Posterior cingulate gyrus (tissue), 11 donors: ENCODE results near the gene PROSER3.
"Not testable (repeated sequence)": the region's sequence is repeated elsewhere in the genome, so short reads cannot be mapped to it uniquely, and the experiment has no call there.

ENCODE experiments used
- DNase-seq, 10 donors: peaks; one replicate each; pipeline versions ENCODE4 v3.0.0 to v3.0.0-alpha.2; 2020 to 2021; ENCODE audit warnings: mixed read lengths in 3 of 10
- intact Hi-C: fragments of 100-400 bp; cut with DNase I; formaldehyde crosslinking; loops from one replicate; pipeline ENCODE4 v1.15.1; 2023

The PROSER3 gene

GRCh38 chr19:35787227-35787799 lies 29.3 kb downstream of the PROSER3 start:
- DNase-seq = peak in 1 of 10 donors; percentile 52

GRCh38 chr19:35788205-35788960 lies 30.4 kb downstream of the PROSER3 start:
- DNase-seq = no peak
- intact Hi-C loops = no loop called here

More at GRCh38 chr19:35787227-35787799, 29.3 kb downstream of the PROSER3 start:
- intact Hi-C loops = no loop called here

DNA sequence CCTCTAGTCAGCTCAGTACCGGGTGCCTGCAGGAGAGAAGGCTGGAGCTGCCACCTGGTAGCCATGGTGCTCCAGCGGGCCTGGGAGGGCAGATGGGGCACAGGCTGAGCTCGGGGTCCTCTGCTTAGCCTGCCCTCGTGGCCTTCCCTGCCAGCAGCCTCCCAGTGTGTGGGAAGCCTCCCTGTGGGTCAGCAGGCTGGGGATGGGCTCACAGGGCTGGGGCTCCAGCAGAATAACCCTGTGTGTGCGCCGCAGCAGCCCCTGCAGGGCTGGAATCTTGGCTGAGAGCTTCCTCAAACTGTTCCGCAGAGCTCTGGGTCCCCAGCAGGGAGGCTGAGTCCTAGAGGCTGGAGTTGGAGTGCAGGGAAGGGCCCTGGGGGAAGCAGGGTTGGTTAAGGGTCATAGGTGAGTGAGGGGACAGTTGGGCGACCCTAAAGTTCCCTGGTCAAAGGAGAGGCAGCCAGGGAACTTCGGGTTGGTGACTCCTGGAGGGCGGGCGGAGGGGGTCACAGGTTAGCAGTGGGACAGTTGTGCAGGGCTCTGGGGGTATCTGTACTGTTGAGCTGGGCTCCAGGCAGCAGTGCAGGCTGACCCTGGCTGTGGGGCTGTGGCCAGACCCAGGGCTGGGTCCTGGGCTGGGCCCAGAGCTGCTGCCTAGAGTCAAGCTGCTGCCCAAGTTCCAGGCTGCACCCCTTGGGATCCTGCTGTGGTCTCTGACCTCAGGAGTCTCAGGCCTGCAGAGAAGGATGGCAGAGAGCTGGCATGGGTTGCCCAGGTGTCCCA lies 31.4 kb downstream of the PROSER3 start:
- DNase-seq = peak in 1 of 10 donors; percentile 82
- intact Hi-C loops = no loop called here

DNA sequence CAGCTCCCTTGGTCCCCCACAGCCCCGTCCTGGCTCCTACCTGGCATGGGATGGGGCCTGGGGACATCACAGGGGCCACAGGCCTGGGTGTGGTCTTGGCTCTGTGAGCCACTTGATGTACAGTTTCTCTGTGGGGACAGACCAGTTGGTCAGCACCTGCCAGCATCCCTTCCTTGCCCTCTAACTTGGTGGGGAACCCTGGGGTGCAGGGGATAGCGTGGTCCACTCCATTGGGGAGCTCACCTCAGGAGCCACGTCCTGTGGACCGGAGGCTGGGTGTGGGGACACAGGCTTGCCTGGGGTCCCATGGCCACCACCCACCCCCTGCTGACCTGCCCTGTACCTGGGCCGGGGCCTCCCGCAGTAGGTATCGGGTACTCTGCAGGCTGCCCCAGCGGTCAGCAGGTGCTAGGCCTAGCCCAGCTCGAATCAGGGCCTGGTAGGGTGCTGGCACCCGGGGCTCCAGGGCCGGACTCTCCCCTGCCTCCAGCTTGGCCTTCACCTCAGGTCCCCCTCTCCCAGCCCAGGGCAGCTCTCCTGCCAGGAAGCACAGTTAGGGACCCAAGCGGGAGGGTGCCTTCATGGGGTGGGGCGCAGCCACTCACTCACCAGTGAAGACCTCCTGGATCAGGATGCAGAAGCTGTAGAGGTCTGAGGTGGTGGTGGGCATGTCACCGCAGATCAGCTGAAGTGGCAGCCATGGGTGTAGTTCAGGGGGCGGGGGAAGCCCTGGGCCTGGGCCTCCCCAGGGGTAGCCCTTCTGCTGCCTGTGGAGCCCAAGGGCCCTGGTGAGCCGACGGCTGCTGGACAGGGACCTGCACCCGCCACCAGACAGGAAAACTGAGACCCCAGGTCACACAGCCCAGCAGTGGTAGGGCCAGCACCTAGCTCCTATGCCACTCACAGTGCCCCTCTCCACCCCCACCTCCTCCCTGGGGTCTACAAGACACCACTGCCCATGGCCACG lies 32.3 kb downstream of the PROSER3 start:
- intact Hi-C loops = no loop called here
- DNase-seq = peak in 1 of 10 donors; percentile 83

DNA sequence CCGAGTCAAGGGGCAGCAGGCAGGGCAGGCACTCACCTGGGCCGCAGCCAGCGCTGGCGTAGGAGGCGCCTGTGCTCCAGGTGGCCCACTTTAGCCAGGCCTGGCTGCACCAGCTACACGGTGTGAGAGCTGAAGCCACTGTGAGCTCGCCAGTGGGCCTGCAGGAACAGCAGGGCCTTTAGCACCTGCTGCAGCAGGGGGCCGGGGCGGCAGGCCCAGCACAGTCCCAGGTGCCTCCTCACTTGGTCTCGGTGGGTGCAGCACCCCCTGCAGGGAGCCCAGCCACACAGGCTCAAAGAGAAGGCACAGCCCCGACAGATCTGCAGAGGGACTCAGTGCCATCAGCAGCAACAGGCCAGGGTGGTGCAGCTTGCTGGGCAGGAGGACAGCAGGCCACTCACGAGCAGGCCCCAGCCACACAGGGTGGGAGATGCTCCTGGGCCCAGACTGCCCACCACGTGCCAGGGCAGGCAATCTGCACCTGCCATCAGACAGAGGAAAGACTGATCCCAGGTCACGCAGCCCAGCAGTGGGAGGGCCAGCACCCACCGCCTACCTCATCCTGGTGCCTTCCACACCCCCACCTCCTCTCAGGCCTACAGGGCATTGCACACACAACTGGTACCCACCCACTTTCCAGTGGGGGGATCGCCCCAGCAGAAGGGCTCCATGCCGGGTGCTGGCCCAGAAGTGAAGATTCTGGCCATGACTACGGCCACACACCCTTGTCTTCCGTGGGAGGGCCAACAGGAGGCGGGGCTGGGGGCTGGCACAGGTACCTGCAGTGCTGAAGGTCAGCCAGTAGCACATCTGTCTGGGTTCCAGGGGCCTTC lies 33.2 kb downstream of the PROSER3 start:
- DNase-seq = peak in 1 of 10 donors; percentile 84
- intact Hi-C loops = no loop called here

GRCh38 chr19:35791814-35792279 lies 33.9 kb downstream of the PROSER3 start:
- intact Hi-C loops = no loop called here
- DNase-seq = no peak

DNA sequence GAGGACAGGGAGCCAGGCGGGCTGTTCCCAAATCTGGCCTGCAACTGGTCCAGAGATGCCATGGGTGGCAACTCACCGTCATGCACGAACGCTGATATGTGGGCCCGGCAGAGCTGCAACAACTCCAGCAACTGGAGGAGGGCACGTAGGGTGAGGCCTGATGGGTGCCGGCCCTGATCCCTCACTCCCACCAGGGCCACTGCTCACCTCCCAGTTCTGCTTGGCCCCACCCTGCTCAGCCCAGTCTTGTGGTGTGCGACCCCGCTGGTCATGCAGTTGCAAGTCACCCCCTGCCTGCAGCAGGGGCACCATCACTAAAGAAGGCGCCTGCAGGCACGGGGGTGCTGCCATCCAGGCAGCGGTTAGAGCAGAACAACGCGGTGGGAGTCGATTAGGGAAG lies 34.3 kb downstream of the PROSER3 start:
- DNase-seq = no peak
- intact Hi-C loops = no loop called here

GRCh38 chr19:35792888-35793287 lies 34.9 kb downstream of the PROSER3 start:
- intact Hi-C loops = no loop called here
- no peak for DNase-seq

- no peak for DNase-seq
- intact Hi-C loops = no loop called here
Observed at GRCh38 chr19:35793381-35794165, 35.6 kb downstream of the PROSER3 start.

- intact Hi-C loops, DNase-seq: not testable (repeated sequence)
Observed at GRCh38 chr19:35795564-35795963, 37.6 kb downstream of the PROSER3 start.

DNA sequence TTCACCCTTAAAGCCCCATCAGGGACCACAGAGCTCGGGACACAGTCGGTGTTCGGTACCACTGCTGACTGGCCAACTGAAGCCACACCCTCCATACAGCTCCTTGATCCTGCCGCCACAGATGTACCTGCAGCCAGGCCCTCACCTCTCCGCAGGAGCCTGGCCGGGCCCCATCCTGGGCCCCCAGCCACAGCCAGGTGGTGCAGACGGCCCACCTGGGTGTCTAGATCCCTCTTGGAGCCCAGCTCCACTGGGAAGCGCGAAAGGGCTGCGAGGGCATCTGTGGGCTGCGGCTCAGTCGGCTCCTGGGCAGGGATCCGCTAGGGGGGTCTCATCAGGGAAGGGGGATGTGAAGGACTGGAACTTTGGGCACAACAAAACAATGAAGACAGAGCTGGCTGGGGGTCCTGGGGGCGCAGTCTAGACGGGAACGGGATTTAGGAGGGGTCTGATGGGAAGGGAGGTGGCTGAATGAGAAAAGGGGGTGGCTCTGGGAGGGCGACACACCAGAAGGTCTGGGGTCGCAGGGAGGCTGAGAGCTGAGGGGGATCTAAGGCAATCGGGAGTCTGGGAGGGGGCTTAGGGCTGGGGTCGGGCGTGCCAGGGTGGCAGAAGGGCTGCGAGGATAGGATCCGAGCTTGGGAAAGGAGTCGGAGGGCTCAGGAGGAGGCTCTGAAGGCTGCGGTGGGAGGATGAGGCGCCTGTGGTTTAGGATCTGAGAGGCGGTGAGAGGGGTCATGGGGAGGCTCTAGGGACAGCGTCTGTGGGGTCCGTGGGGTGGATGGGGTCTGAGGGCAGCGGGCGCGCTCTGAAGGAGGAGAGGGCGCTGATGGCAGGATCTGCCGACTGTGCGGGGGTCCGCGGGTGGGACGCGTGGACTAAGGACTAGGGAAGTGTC lies 38.9 kb downstream of the PROSER3 start:
- no peak for DNase-seq
- intact Hi-C loops = no loop called here

DNA sequence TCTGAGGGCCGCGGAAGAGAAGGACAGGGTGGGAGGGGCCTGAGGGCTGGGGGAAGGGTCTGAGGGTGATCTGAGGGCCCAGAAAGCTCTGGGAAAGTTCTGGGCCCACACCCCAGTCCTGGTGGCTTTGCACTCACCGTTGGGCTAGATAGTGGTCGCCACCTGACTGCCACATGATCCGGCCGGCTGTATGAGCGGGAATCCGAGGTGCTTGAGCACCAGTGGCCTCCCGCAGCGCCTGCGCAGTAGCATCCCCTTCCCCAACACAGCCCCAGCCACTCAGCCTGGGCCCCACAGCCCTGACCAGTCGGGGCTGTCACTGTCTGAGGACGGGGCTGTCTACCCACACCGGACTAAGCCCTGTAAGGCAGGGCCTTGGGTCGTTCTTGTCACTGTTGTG lies 39.7 kb downstream of the PROSER3 start:
- intact Hi-C loops = no loop called here
- DNase-seq = peak in 9 of 10 donors; percentile 44 to 95 (median 71)

DNA sequence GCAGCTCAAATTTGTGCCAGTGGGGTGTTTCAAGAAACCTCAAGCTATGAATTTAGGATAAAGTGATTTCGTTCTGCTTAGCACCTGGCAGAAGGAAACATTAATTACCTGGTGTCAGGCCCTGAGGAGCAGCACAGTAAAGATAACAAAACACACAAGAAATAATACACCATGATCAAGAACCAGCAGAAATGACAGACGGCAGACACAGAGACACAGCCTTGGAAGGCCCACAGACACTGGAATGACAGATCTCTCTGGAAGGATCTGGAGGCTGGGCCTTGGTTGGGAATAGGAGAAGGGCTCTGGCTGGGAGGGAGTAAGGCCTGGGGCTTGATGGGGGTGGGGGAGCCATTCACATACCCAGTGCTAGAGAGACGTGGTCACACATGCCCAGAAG lies 43.9 kb downstream of the PROSER3 start:
- intact Hi-C loops = no loop called here
- no peak for DNase-seq

- DNase-seq = no peak
- intact Hi-C loops = no loop called here
Observed at GRCh38 chr19:35805526-35806102, 47.6 kb downstream of the PROSER3 start.

GRCh38 chr19:35806597-35806996 lies 48.6 kb downstream of the PROSER3 start:
- no peak for DNase-seq
- intact Hi-C loops = no loop called here

- intact Hi-C loops = no loop called here
- no peak for DNase-seq
Observed at GRCh38 chr19:35807633-35808032, 49.7 kb downstream of the PROSER3 start.
